K562 (cell line): ENCODE results near the gene HEMGN. TPM values are rescaled to one million over a fixed set of nuclear protein-coding genes. Genes with fewer than 3 reads are reported as not detected.

Experiments
- BRCA1 ChIP-seq, 2 experiments: fragments of 450-650 bp in 1 of 2; sonication (generic) in 1 of 2; formaldehyde crosslinking in 1 of 2; IDR thresholded peaks; 2 replicates each; pipeline versions ENCODE4 v1.5.0 to v1.6.1; 2017 to 2020; ENCODE audit warnings: mild to moderate bottlenecking in 1 of 2, missing genetic modification reagents in 1 of 2
- MAZ ChIP-seq, 2 experiments: fragments of 450-650 bp in 1 of 2; sonication (generic) in 1 of 2; formaldehyde crosslinking; IDR thresholded peaks in 1 of 2; conservative IDR thresholded peaks in 1 of 2; 2 replicates each; pipeline versions ENCODE4 v1.4.0 to v1.5.0; 2020; ENCODE audit warnings: mild to moderate bottlenecking in 1 of 2, missing genetic modification reagents in 1 of 2
- NCOA4 ChIP-seq: fragments of 450-650 bp; IDR thresholded peaks from 2 replicates; pipeline ENCODE4 v1.6.1; 2018; ENCODE audit warnings: mild to moderate bottlenecking; ENCODE audit not compliant: partially characterized antibody
- OTX1 ChIP-seq: fragments of 450-650 bp; formaldehyde crosslinking; IDR thresholded peaks from 2 replicates; pipeline ENCODE4 v1.4.0; 2022; ENCODE audit warnings: mild to moderate bottlenecking
- POLR2G ChIP-seq: fragments of 200-400 bp; formaldehyde crosslinking; IDR thresholded peaks from 2 replicates; pipeline ENCODE4 v1.6.1; 2017; ENCODE audit warnings: low read depth, mild to moderate bottlenecking, antibody characterized with exemption, low read length, moderate library complexity
- PRPF4 ChIP-seq: fragments of 200-400 bp; formaldehyde crosslinking; IDR thresholded peaks from one replicate; pipeline ENCODE4 v1.6.1; 2017; ENCODE audit warnings: low read length, low read depth, mild to moderate bottlenecking; ENCODE audit not compliant: insufficient read depth, poor library complexity, severe bottlenecking
- TAF9B ChIP-seq: fragments of 450-650 bp; IDR thresholded peaks from 2 replicates; pipeline ENCODE4 v1.6.1; 2018; ENCODE audit warnings: mild to moderate bottlenecking; ENCODE audit not compliant: partially characterized antibody
- ZFX ChIP-seq: sonication (generic); formaldehyde crosslinking; IDR thresholded peaks from 2 replicates; pipeline ENCODE4 v1.8.0; 2022; ENCODE audit warnings: mild to moderate bottlenecking, missing genetic modification reagents, moderate library complexity
- ZKSCAN8 ChIP-seq: fragments of 200-800 bp; sonication (Bioruptor generic); IDR thresholded peaks from 2 replicates; pipeline ENCODE4 v1.6.1; 2016; ENCODE audit warnings: missing genetic modification characterization, missing compliant biosample characterization
- ZNF586 ChIP-seq: fragments of 450-650 bp; formaldehyde crosslinking; conservative IDR thresholded peaks from 2 replicates; pipeline ENCODE4 v1.4.0; 2020; ENCODE audit warnings: mild to moderate bottlenecking, moderate library complexity
- polyA plus RNA-seq, 8 experiments: library from polyadenylated mRNA; depleted of rRNA in 4 of 8; stranded (reverse) in 5 of 8; unstranded in 3 of 8; fragments of >200 nt; fragmentation: Nextera tagmentation in 2 of 8; fragmentation: Illumina TruSeq in 1 of 8; extraction: Ambion mirVana in 2 of 8; extraction: Trizol in 1 of 8; gene quantifications; 2 replicates each; pipeline versions ENCODE4 v1.2.1 to v1.2.3, GENCODE V29; 2011 to 2014; ENCODE audit warnings: inconsistent platforms in 1 of 8, missing spikeins in 1 of 8
- total RNA-seq, 7 experiments: library from RNA; depleted of rRNA in 6 of 7; stranded (reverse); fragments of >200 nt in 6 of 7; fragmentation: Illumina TruSeq in 2 of 7; extraction: Trizol in 2 of 7; gene quantifications; 2 replicates each; pipeline versions ENCODE4 v1.2.1 to v1.2.3, GENCODE V29; 2011 to 2021; ENCODE audit warnings: low replicate concordance in 1 of 7

Gene HEMGN
- total and polyA plus RNA-seq, 9 of the 15 experiments (the other 6 are each of a cell fraction or from before 2014, with no cell fraction given) = 56.3 to 258 (median 137) TPM

DNA sequence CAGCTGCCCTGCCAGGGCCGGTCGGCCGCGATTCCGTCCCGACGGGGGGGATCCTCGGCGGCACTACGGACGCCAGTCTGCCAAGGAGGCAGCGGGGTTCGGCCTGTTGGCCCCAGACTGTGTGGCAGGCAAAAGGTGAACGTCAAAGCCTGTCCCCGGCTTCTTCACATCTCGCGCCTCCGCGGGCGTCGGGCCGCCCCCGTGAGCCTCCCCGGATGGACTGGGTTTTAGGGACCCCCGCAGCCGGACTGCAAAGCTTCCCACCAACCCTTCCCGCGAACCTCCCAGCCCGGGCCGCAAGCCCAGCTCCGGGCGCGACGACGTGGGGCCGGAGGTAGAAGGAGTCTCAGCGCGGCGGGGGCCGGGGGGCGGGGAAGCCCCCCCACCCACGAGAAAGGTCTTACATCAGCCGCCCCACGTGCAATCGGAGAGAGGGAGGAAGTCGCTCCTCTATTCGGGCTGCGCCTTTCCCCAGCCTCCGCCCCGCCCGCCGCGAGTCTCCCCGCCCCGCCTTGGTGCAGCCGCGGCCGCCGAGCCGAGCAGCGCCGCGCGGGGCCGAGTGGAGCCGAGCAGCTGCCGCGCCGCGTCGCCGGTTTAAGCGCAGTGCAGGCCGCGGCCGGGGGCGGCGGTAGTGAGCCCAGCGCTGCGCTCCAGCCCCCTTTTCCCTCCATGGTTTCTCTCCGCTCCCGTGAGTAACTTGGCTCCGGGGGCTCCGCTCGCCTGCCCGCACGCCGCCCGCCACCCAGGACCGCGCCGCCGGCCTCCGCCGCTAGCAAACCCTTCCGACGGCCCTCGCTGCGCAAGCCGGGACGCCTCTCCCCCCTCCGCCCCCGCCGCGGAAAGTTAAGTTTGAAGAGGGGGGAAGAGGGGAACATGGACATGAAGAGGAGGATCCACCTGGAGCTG lies 45.0 kb upstream of the HEMGN start, which contains the start of gene ANP32B (continued):
- no peak for TF ChIP-seq ZKSCAN8 (CRISPR knock-in tag)
- no peak for TF ChIP-seq PRPF4
- TF ChIP-seq ZFX (CRISPR knock-in tag) = peak; percentile 86
- no peak for TF ChIP-seq NCOA4
- TF ChIP-seq TAF9B = peak; percentile 81
- no peak for TF ChIP-seq BRCA1 (IDR thresholded peaks at IDR 0.05)
- TF ChIP-seq BRCA1 (CRISPR knock-in tag; IDR thresholded peaks at IDR 0.05) = no peak
- no peak for TF ChIP-seq ZNF586 (CRISPR knock-in tag)
- peak; percentile 47 for TF ChIP-seq OTX1 (CRISPR knock-in tag)
- TF ChIP-seq MAZ (CRISPR knock-in tag; conservative IDR thresholded peaks at IDR 0.05 in 1 of 2, IDR thresholded peaks at IDR 0.05 in 1 of 2) = peak; percentile 98
- peak; percentile 90 for TF ChIP-seq POLR2G
- TF ChIP-seq, all 486 proteins: peak for 190
